A673 (cell line): ENCODE data around the gene RPS6KA2. TPM values are rescaled to one million over a fixed set of nuclear protein-coding genes. Genes with fewer than 3 reads are reported as not detected.

Experiments used
- BruUV-seq: library from RNA; stranded (reverse); fragments of 400-500 nt; replicated peaks from 2 replicates; lab custom pipeline; 2021; lab: Mats Ljungman, UMichigan
- CTCF ChIA-PET: fragments of 300-600 bp; sonication (Branson Sonifier 250); formaldehyde crosslinking; loops from one replicate; lab custom pipeline; 2022; ENCODE audit warnings: antibody characterized with exemption; lab: Charles Lee
- POLR2A ChIA-PET: fragments of 300-600 bp; sonication (Branson Sonifier 250); formaldehyde crosslinking; loops from one replicate; lab custom pipeline; 2022; ENCODE audit warnings: antibody characterized with exemption; ENCODE audit not compliant: low non-redundant PET; lab: Charles Lee
- DNase-seq: peaks from one replicate; pipeline ENCODE4 v3.0.0-alpha.2; 2015; ENCODE audit warnings: low spot score
- H3K27ac ChIP-seq: fragments of 200-600 bp; sonication (generic); 2 replicates; pipeline ENCODE4 v1.5.1; 2016; ENCODE audit warnings: mixed run types, low read depth, mild to moderate bottlenecking, mixed read lengths, antibody characterized with exemption, low read length; ENCODE audit not compliant: poor library complexity, severe bottlenecking
- H3K27me3 ChIP-seq: fragments of 200-600 bp; sonication (generic); replicated peaks from 2 replicates; pipeline ENCODE4 v1.6.1; 2017; ENCODE audit warnings: mixed run types, low read depth, mild to moderate bottlenecking, mixed read lengths, antibody characterized with exemption, low read length; ENCODE audit not compliant: insufficient read depth, poor library complexity
- H3K36me3 ChIP-seq: fragments of 200-600 bp; sonication (generic); 2 replicates; pipeline ENCODE4 v1.6.1; 2016; ENCODE audit warnings: mixed run types, mild to moderate bottlenecking, mixed read lengths, antibody characterized with exemption, low read length; ENCODE audit not compliant: insufficient read depth, poor library complexity, severe bottlenecking
- H3K4me1 ChIP-seq: fragments of 200-600 bp; sonication (generic); 2 replicates; pipeline ENCODE4 v1.6.1; 2017; ENCODE audit warnings: mixed run types, mild to moderate bottlenecking, mixed read lengths, antibody characterized with exemption, low read length; ENCODE audit not compliant: insufficient read depth, poor library complexity, severe bottlenecking
- H3K4me3 ChIP-seq: fragments of 200-600 bp; sonication (generic); 2 replicates; pipeline ENCODE4 v1.5.1; 2016; ENCODE audit warnings: low read depth, mixed run types, mild to moderate bottlenecking, mixed read lengths, low read length; ENCODE audit not compliant: poor library complexity, severe bottlenecking
- H3K9me3 ChIP-seq: fragments of 200-600 bp; sonication (generic); 2 replicates; pipeline ENCODE4 v1.6.1; 2016; ENCODE audit warnings: mixed run types, low read depth, mild to moderate bottlenecking, mixed read lengths, antibody characterized with exemption, low read length; ENCODE audit not compliant: poor library complexity, severe bottlenecking
- EZH2 ChIP-seq: fragments of 200-600 bp; sonication (generic); IDR thresholded peaks from 2 replicates; pipeline ENCODE4 v1.6.1; 2017; ENCODE audit warnings: borderline replicate concordance, low read depth, mild to moderate bottlenecking, mixed read lengths, antibody characterized with exemption, low read length; ENCODE audit not compliant: poor library complexity, severe bottlenecking
- intact Hi-C: fragments of 100-400 bp; cut with micrococcal nuclease; formaldehyde crosslinking; loops from one replicate; pipeline ENCODE4 v1.10.0; 2022; ENCODE audit not compliant: unreplicated experiment
- total RNA-seq: library from RNA; stranded (reverse); gene quantifications from 2 replicates; pipeline ENCODE4 v1.2.3, GENCODE V29; 2021
- TF ChIP-seq, protein P1 (sequence below): fragments of 300-800, 200-600 bp; sonication (generic); conservative IDR thresholded peaks from 2 replicates; pipeline ENCODE4 v1.5.1; 2017; ENCODE audit warnings: low read depth, mild to moderate bottlenecking, antibody characterized with exemption, low read length, moderate library complexity, mixed read lengths

Gene RPS6KA2
- total RNA-seq, 1 experiment from 2014 or later = 30.1 TPM

- POLR2A ChIA-PET = no interaction called here
- Histone ChIP-seq H3K27ac (no peak overlapping the region), H3K27me3 (no peaks in the 10 kb centered on the region), H3K4me3 (no peak overlapping the region), H3K9me3 (no peaks in the 10 kb centered on the region), H3K36me3 (no peaks in the 10 kb centered on the region), H3K4me1 (peaks cover 5% of the 10 kb centered on the region)
- DNase-seq = no peak
- BruUV-seq = no TSS peak
- no peak for TF ChIP-seq EZH2
- TF ChIP-seq, protein P1, sequence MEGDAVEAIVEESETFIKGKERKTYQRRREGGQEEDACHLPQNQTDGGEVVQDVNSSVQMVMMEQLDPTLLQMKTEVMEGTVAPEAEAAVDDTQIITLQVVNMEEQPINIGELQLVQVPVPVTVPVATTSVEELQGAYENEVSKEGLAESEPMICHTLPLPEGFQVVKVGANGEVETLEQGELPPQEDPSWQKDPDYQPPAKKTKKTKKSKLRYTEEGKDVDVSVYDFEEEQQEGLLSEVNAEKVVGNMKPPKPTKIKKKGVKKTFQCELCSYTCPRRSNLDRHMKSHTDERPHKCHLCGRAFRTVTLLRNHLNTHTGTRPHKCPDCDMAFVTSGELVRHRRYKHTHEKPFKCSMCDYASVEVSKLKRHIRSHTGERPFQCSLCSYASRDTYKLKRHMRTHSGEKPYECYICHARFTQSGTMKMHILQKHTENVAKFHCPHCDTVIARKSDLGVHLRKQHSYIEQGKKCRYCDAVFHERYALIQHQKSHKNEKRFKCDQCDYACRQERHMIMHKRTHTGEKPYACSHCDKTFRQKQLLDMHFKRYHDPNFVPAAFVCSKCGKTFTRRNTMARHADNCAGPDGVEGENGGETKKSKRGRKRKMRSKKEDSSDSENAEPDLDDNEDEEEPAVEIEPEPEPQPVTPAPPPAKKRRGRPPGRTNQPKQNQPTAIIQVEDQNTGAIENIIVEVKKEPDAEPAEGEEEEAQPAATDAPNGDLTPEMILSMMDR = no peak
- CTCF ChIA-PET = no interaction called here
- intact Hi-C loops = no loop called here
Observed at GRCh38 chr6:166559211-166559610, 67.8 kb downstream of the RPS6KA2 start.

GRCh38 chr6:166558156-166559005, 68.7 kb downstream of the RPS6KA2 start:
- no peak for TF ChIP-seq EZH2
- TF ChIP-seq, protein P1 = no peak
- Histone ChIP-seq H3K27me3 (no peaks in the 10 kb centered on the region), H3K27ac (no peak overlapping the region), H3K9me3 (no peaks in the 10 kb centered on the region), H3K36me3 (no peaks in the 10 kb centered on the region), H3K4me1 (peaks cover 5% of the 10 kb centered on the region), H3K4me3 (no peak overlapping the region)
- intact Hi-C loops = no loop called here
- ChIA-PET POLR2A (no interaction called here), CTCF (no interaction called here)
- no TSS peak for BruUV-seq
- no peak for DNase-seq

- intact Hi-C loops = no loop called here
- Histone ChIP-seq H3K36me3 (no peaks in the 10 kb centered on the region), H3K9me3 (no peaks in the 10 kb centered on the region), H3K27ac (no peak overlapping the region), H3K4me1 (peaks cover 5% of the 10 kb centered on the region), H3K27me3 (no peaks in the 10 kb centered on the region), H3K4me3 (no peak overlapping the region)
- TF ChIP-seq, protein P1 = no peak
- no peak for TF ChIP-seq EZH2
- BruUV-seq = no TSS peak
- POLR2A ChIA-PET = no interaction called here
- peak; percentile 57 for DNase-seq
- CTCF ChIA-PET = no interaction called here
Observed at GRCh38 chr6:166556863-166557322, 70.2 kb downstream of the RPS6KA2 start.
